Muscle layer of colon (tissue), 2 donors: ENCODE measurements around the gene AMZ1.

Experiments
- H3K27ac ChIP-seq: one replicate; pipeline ENCODE4 v1.7.0; 2013; ENCODE audit warnings: low read depth, mild to moderate bottlenecking, low read length, moderate library complexity
- H3K27me3 ChIP-seq, 2 donors: one replicate each; pipeline ENCODE4 v1.7.0; 2013; ENCODE audit warnings: low read length in 2 of 2, mild to moderate bottlenecking in 2 of 2; ENCODE audit not compliant: insufficient read depth in 2 of 2, control insufficient read depth in 1 of 2
- H3K36me3 ChIP-seq: one replicate; pipeline ENCODE4 v1.7.0; 2013; ENCODE audit warnings: mild to moderate bottlenecking, low read length; ENCODE audit not compliant: insufficient read depth
- H3K4me1 ChIP-seq: one replicate; pipeline ENCODE4 v1.7.0; 2013; ENCODE audit warnings: mild to moderate bottlenecking, low read length; ENCODE audit not compliant: insufficient read depth
- H3K4me3 ChIP-seq, 2 donors: one replicate each; pipeline ENCODE4 v1.7.0; 2013; ENCODE audit warnings: low read length in 2 of 2, low read depth in 1 of 2, mild to moderate bottlenecking in 1 of 2, moderate library complexity in 1 of 2
- H3K9ac ChIP-seq: one replicate; pipeline ENCODE4 v1.7.0; 2013; ENCODE audit warnings: low read length
- H3K9me3 ChIP-seq: one replicate; pipeline ENCODE4 v1.7.0; 2013; ENCODE audit warnings: mild to moderate bottlenecking, low read length
- donor health status: abdominal sarcoma.
- donor health status: Adenocarcinoma of cecum.

AMZ1 gene

DNA sequence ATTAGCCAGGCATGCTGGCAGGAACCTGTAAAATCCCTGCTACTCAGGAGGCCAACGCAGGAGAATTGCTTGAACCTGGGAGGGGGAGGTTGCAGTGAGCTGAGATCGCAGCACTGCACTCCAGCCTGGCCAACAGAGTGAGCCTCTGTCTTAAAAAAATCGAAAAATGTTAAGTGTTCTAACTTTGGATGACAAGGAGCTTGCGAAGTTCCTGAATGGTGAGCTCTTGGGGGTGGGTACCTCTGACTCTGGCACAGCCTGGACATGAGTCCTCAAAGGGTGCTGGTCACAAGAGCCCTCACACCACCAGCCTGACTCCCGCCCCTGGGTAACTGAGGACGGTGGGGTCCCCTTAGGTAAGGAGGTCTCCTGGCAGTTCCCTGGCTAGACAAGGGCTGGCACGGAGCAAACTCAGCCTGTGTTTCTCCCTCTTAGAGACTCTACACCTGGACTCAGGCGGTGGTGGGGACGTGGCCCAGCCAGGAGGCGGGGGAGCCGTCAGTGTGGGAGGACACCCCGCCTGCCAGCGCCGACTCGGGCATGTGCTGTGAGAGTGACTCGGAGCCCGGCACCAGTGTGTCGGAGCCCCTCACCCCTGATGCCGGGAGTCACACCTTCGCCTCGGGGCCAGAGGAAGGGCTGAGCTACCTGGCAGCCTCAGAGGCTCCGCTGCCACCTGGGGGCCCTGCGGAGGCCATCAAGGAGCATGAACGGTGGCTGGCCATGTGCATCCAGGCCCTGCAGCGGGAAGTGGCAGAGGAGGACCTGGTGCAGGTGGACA is 24.1 kb downstream of the AMZ1 start:
- Histone ChIP-seq H3K9ac (no peak overlapping the region), H3K27ac (no peak overlapping the region), H3K27me3 (no peaks in the 10 kb centered on the region), H3K4me1 (peaks cover 17% of the 10 kb centered on the region), H3K36me3 (no peaks in the 10 kb centered on the region), H3K9me3 (no peaks in the 10 kb centered on the region), H3K4me3 (no peak overlapping the region)

DNA sequence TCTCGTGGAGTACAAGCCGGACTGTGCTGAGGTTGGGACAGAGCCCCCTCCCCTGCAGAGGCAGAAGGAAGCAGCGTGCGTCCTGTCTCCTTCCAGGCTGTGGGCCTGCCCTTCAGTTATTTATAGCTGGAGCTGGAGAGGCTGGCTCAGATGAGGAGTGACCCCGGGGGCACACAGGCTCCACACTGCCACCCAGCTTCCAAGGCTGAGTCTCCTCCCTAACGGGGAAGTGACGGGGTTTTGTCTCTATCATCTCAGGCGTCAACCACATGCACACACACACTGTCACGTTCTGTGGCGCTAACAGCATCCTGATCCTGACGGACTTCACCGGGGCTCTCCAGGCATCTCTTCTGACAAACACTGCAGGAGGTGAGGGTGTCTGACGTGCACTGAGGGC is 25.4 kb downstream of the AMZ1 start:
- Histone ChIP-seq H3K27me3 (no peaks in the 10 kb centered on the region), H3K36me3 (no peaks in the 10 kb centered on the region), H3K27ac (no peak overlapping the region), H3K4me1 (peaks cover 29% of the 10 kb centered on the region), H3K9ac (no peak overlapping the region), H3K9me3 (no peaks in the 10 kb centered on the region), H3K4me3 (no peak overlapping the region)

DNA sequence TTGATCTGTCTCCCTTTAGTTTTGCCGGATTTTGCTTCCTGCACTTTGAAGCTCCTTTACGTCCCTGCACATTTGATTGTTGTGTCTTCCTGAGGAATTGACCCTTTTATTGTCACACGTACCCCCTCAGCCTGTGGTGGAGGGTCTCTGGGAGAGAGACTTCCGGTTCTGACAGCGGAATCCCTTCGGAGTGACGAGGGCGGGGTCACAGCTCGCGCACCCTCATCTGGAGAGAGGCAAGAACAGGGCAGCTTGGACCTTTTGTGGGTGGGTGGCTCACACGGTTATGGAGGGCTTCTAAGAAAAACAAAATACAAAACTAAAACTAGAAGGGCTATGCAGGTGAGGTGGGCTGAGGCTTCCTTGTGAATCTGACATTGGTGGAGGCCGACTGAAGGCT is 26.0 kb downstream of the AMZ1 start:
- H3K27ac ChIP-seq, result no peak overlapping the region

DNA sequence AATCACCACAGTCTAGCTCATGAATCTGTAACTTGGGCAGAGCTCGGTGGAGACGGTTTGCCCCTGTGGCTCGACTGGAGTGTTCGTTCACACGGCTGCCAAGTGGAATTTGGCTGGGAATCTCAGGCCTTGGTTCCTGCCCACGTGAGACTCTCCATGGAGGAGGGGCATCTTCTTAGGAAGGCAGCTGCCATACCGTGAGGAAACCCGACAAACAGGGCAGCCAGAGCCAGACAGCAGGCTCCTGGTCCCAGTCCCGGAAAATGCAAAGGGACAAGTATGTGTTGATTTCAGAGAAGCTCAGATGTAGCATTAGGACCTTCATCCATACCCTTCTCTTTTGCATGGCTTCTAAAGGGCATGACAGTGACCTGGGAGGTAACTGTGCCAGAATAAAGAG is 26.6 kb downstream of the AMZ1 start:
- Histone ChIP-seq H3K4me1 (peaks cover 24% of the 10 kb centered on the region), H3K4me3 (no peak overlapping the region), H3K36me3 (no peaks in the 10 kb centered on the region), H3K27me3 (no peaks in the 10 kb centered on the region), H3K27ac (no peak overlapping the region), H3K9me3 (no peaks in the 10 kb centered on the region), H3K9ac (no peak overlapping the region)

More for the DNA sequence above, 26.0 kb downstream of the AMZ1 start:
- Histone ChIP-seq H3K27me3 (no peaks in the 10 kb centered on the region), H3K36me3 (no peaks in the 10 kb centered on the region), H3K4me3 (no peak overlapping the region), H3K9me3 (no peaks in the 10 kb centered on the region), H3K9ac (no peak overlapping the region), H3K4me1 (peaks cover 29% of the 10 kb centered on the region)

DNA sequence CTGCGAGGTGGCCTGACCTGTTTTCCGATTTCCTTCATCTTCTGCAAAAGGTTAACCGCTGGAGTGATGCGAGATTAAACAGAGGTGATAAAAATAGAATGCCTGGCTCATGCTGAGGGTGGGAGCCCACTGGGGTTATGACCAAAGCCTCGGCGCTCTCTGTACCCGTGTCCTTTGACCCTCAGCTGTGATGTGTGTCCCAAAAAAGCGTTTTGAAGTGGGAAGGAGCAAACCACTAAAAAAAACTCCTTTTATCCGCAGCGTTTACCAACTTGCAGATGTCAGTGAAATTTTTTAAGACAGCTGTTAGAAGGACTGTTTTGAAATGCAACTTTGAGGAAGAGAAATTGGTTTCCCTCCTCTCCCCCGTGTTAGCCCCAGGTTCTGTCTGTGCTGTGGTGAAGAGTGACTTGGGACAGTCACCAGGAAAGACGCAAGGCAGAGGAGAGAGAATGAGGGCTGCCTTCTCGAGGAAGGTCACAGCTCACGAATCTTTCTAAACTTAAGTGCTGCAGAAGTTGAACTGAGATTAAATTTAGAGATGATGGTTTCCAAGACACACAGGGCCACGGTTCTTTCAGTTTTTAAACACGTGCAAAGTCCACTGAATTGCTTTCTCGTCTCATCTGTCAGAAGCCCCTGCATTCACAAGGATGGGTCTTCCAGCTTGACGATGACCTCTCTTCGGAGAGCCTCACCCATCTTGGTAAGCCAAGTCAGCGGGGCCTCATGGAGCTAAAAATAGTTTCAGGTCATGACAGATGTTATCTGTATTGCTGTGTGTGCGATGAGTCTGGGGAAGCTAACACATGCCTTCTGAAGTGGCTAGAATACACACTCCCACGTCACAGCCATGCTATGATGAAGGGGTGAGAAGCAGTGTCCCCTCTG is 27.6 kb downstream of the AMZ1 start:
- H3K9me3 ChIP-seq, result no peaks in the 10 kb centered on the region
- H3K36me3 ChIP-seq, result peaks cover 3% of the 10 kb centered on the region
- no peak overlapping the region for H3K27ac ChIP-seq
- no peaks in the 10 kb centered on the region for H3K27me3 ChIP-seq
- no peak overlapping the region for H3K9ac ChIP-seq
- H3K4me1 ChIP-seq, result peaks cover 22% of the 10 kb centered on the region
- no peak overlapping the region for H3K4me3 ChIP-seq

DNA sequence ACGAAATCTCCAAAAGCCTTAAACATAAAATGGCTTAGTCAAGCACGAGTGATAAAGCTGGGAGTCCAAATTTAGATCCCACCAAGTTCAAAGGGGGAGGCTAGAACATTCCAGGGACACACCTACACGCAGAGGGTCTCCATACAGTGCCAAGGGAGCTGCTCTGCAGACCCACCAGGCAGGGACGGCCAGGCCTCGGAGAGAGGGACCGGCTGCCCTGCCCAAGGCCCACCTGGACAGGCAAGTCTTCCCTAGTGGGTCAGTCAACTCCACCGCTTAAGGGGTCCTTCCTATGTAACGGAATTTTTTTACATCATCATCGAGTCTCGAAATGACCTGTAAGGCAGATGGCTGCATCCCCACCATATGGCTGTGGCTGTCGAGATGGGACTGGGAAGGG is 28.5 kb downstream of the AMZ1 start:
- Histone ChIP-seq H3K9me3 (no peaks in the 10 kb centered on the region), H3K36me3 (peaks cover 3% of the 10 kb centered on the region), H3K27ac (no peak overlapping the region)

DNA sequence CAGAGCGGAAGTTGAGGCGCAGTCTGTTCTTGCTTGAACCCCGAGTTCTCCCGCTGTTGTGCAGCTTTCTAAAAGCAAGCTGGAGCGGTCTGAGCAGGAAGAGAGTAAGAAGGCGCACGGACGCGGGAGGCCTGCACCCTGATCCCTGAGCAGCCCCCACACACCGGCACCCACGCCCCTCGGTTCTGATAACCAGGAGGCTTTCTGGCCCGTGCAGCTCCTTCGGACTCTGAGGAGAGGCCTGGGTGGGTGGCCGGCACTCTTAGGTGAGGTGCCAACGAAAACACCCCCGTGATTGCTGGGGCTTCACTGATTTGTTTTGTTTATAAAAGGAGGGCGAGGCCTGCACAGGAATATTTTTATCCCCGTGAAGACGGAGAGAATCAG is 28.9 kb downstream of the AMZ1 start:
- peak overlapping the region; percentile 17 to 29 for H3K4me3 ChIP-seq

More for the DNA sequence above, 28.5 kb downstream of the AMZ1 start:
- Histone ChIP-seq H3K9ac (no peak overlapping the region), H3K4me1 (peaks cover 22% of the 10 kb centered on the region), H3K27me3 (no peaks in the 10 kb centered on the region), H3K4me3 (no peak overlapping the region)

DNA sequence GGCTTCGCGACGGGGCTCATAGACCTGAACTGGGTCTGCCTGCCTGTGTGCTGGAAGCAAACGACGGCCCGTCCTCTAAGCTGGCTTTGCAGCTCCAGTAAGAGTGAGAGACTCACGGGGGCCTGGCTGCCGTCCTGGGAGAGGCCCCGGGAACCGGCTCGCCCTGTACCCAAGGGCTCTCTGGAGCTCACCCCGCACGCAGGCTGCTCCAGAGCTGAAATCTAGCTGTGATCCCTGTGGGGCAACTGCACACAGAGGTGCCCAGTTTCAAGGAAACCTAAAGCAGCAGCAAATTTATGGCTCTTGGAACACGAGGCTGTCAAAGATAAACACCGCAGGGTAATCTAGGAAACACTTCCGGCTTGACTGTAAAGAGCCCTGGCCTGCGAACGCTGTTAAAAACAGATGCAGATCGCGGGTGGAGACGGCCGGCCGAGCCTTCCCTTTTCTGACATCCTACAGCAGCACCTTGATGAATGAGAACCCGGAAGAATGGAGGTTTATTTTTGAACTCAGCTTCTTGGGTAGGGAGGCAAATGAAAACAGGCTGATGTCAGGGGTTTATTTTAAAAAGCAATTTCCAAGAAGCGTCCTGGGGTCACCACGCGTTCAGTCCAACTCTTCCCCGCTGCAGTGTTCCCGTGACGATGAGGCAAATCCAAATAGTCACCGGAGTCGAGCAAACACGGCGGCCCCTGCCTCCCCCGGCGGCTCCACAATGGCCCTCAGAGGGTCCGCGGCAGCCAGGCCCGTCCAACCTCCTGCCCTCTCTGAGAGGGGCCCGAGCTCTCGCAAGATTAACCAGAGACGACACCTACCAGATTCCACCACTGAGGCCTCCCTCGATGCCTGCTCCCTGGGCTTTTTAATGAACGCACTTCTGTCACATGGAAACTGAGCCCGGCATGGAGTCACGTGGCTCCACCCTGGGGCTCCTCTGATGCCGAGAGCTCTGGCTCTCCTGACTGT is 29.6 kb downstream of the AMZ1 start:
- Histone ChIP-seq H3K36me3 (peaks cover 3% of the 10 kb centered on the region), H3K9me3 (no peaks in the 10 kb centered on the region), H3K4me1 (peaks cover 22% of the 10 kb centered on the region), H3K4me3 (peak overlapping the region; percentile 17 to 29), H3K27me3 (no peaks in the 10 kb centered on the region), H3K27ac (peak overlapping the region; percentile 47), H3K9ac (no peak overlapping the region)

More for the DNA sequence above, 28.9 kb downstream of the AMZ1 start:
- Histone ChIP-seq H3K27ac (peak overlapping the region; percentile 47), H3K4me1 (peaks cover 22% of the 10 kb centered on the region), H3K27me3 (no peaks in the 10 kb centered on the region), H3K9ac (no peak overlapping the region), H3K9me3 (no peaks in the 10 kb centered on the region), H3K36me3 (peaks cover 3% of the 10 kb centered on the region)

DNA sequence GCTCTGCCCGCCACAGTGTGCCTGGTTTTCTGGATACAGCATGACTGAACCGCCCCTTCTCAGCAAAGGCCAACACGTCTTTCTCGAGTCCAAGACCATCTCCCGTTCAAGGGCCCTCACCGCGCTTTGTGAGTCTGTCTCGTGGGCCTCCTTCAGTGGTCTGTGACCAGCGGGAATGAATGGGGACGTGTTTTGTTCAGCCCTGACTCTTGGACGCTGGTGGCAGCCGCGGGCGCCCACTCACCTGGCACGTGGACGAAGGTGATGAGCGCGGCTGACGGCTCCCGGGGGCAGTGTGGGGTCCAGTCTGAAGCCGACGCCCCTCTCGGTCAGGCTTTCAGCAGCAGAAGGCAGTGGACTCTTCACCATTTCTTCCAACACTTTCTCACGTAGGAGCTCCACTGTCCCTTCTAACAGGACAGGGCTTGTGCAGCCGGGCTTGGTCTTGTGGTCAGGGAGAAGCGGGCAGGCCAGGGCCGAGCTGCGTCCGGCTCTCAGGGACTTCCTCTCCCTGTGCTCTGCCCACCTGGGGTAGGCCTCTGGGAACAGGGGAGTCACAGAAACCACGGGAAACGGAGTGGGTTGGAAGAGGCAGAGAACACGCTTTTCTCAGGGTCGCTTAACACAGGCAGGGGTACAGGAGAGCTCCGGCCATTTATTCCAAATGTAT is 30.4 kb downstream of the AMZ1 start:
- H3K9me3 ChIP-seq, result no peaks in the 10 kb centered on the region
- peaks cover 22% of the 10 kb centered on the region for H3K4me1 ChIP-seq
- H3K4me3 ChIP-seq, result no peak overlapping the region
- H3K36me3 ChIP-seq, result peaks cover 3% of the 10 kb centered on the region
- H3K27ac ChIP-seq, result peak overlapping the region; percentile 47
- no peak overlapping the region for H3K9ac ChIP-seq
- no peaks in the 10 kb centered on the region for H3K27me3 ChIP-seq

DNA sequence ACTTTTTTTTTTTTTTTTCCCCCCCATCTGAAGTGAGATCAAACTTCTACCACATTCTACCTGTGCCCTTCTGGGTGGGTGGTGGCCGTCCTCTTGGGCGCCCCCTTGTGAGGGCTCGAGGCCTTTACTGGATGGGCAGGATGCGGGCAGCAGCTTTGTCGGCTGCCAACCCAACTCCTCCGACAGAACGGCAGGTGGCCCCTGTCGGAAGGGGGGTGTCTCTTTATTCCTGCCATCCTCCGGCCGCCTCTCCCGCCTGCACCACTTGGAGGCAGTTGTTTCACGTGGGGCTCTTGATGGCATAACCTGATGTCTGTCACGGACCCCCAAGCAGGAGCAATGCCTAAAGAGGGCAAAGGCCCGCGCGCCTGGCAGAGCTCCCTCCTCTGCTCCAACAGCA is 31.0 kb downstream of the AMZ1 start:
- Histone ChIP-seq H3K27me3 (no peaks in the 10 kb centered on the region), H3K4me3 (no peak overlapping the region), H3K9ac (no peak overlapping the region), H3K36me3 (peaks cover 3% of the 10 kb centered on the region), H3K27ac (no peak overlapping the region), H3K9me3 (no peaks in the 10 kb centered on the region), H3K4me1 (peaks cover 22% of the 10 kb centered on the region)
